Measurements from ENCODE around the gene TRAPPC6A.

- TF ChIP-seq CTCF (conservative IDR thresholded peaks at IDR 0.05; ENCODE audit: low read depth in 2 of 2) (no peak), REST (IDR thresholded peaks at IDR 0.05; ENCODE audit: unreplicated experiment) (no peak), JUNB (IDR thresholded peaks at IDR 0.05; ENCODE audit: unreplicated experiment) (no peak), POLR2AphosphoS5 (IDR thresholded peaks at IDR 0.05; ENCODE audit: low read depth) (no peak)
Observed at GRCh38 chr19:45158503-45159209, 19.4 kb downstream of the TRAPPC6A start.
